ENCODE data around the gene B3GALT6. TPM values are rescaled to one million over a fixed set of nuclear protein-coding genes. Genes with fewer than 3 reads are reported as not detected.
A peak's percentile ranks its signal among the peaks of the same experiment; 100 is the strongest.

Gene B3GALT6
- total RNA-seq, 1 donor from 2014 or later = 11.0 TPM

- no peaks in the 10 kb centered on the region for H3K27me3 ChIP-seq
Observed at GRCh38 chr1:1199141-1199960, 32.7 kb upstream of the B3GALT6 start.

GRCh38 chr1:1199961-1200875 is 31.8 kb upstream of the B3GALT6 start:
- TF ChIP-seq POLR2A (IDR thresholded peaks at IDR 0.05) (no peak), CTCF (IDR thresholded peaks at IDR 0.05) (no peak), POLR2AphosphoS5 (IDR thresholded peaks at IDR 0.05; ENCODE audit: insufficient read depth in 1 of 2, low read depth in 1 of 2) (no peak)
- no peak for DNase-seq (ENCODE audit: extremely low spot score in 2 of 2)
- Histone ChIP-seq H3K27ac (no peak overlapping the region), H3K4me3 (peak overlapping the region; percentile 38 to 59), H3K36me3 (no peaks in the 10 kb centered on the region), H3K27me3 (no peaks in the 10 kb centered on the region), H3K9me3 (peaks cover under 1% of the 10 kb centered on the region), H3K4me1 (peaks cover 11% of the 10 kb centered on the region)
- intact Hi-C loops (cut with DNase I) = no loop called here

More at GRCh38 chr1:1199141-1199960, 32.7 kb upstream of the B3GALT6 start:
- Histone ChIP-seq H3K27ac (no peak overlapping the region), H3K4me1 (peaks cover 10% of the 10 kb centered on the region), H3K36me3 (no peaks in the 10 kb centered on the region), H3K4me3 (no peak overlapping the region), H3K9me3 (peaks cover 4% of the 10 kb centered on the region)
- intact Hi-C loops (cut with DNase I) = no loop called here
- DNase-seq (ENCODE audit: extremely low spot score in 2 of 2) = no peak
- TF ChIP-seq POLR2A (IDR thresholded peaks at IDR 0.05) (no peak), CTCF (IDR thresholded peaks at IDR 0.05) (no peak), POLR2AphosphoS5 (IDR thresholded peaks at IDR 0.05; ENCODE audit: insufficient read depth in 1 of 2, low read depth in 1 of 2) (no peak)

- H3K27ac ChIP-seq = peak overlapping the region; percentile 53
- peaks cover 20% of the 10 kb centered on the region for H3K4me1 ChIP-seq
- no peaks in the 10 kb centered on the region for H3K27me3 ChIP-seq
- TF ChIP-seq CTCF (IDR thresholded peaks at IDR 0.05) (no peak), POLR2A (IDR thresholded peaks at IDR 0.05) (peak in 1 of 2 donors; percentile 7), POLR2AphosphoS5 (IDR thresholded peaks at IDR 0.05; ENCODE audit: insufficient read depth in 1 of 2, low read depth in 1 of 2) (peak in 1 of 2 donors; percentile 24)
- H3K36me3 ChIP-seq = no peaks in the 10 kb centered on the region
- H3K4me3 ChIP-seq = peak overlapping the region; percentile 38 to 59
- intact Hi-C loops (cut with DNase I) = no loop called here
- H3K9me3 ChIP-seq = no peaks in the 10 kb centered on the region
- DNase-seq (ENCODE audit: extremely low spot score in 2 of 2) = no peak
Observed at GRCh38 chr1:1200876-1201810, 30.9 kb upstream of the B3GALT6 start.

DNA sequence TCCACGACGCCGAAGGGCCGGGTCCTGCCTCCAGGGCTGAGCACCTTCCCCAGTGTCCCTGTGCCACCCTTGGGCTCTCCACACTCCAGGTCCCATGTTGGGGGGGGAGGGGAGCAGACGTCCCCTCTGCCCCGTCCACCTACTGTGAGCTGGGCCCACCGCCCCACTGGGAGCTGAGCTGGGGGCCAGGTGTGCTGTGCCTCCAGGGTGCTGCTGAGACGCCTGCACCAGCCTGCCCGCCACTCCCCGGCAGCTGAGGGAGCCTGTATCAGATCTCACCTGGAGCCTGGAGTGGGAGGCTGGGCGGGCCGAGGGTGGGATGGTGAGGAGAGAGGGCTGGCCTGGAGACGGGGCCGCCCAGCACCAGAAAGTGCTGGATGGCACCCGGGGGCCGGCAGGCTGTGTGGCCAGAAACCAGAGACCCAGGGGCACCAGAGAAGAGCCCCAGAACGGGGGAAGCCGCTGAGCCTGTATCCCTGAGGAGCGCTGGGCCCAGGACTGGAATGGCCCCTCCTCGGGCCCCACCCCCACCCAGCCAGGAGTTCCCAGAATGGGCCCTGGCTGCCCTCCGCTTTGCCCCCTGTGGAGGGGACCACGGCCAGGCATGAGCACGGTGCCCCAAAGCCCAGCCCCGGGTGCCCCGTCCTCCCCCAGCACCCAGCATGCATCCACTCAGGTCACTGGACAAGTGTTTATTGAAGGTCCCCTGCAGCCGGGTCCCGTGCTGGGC is 29.0 kb upstream of the B3GALT6 start:
- Histone ChIP-seq H3K27me3 (no peaks in the 10 kb centered on the region), H3K4me1 (peaks cover 39% of the 10 kb centered on the region), H3K4me3 (no peak overlapping the region), H3K27ac (no peak overlapping the region), H3K9me3 (no peaks in the 10 kb centered on the region), H3K36me3 (no peaks in the 10 kb centered on the region)
- TF ChIP-seq POLR2A (IDR thresholded peaks at IDR 0.05) (no peak), POLR2AphosphoS5 (IDR thresholded peaks at IDR 0.05; ENCODE audit: insufficient read depth in 1 of 2, low read depth in 1 of 2) (no peak), CTCF (IDR thresholded peaks at IDR 0.05) (no peak)
- no peak for DNase-seq (ENCODE audit: extremely low spot score in 2 of 2)
- intact Hi-C loops (cut with DNase I) = no loop called here
